ENCODE measurements around the gene PLEKHS1.
"Not testable (repeated sequence)": the region's sequence is repeated elsewhere in the genome, so short reads cannot be mapped to it uniquely, and the experiment has no call there.

The PLEKHS1 gene

GRCh38 chr10:113742466-113742865 is 9.0 kb upstream of the PLEKHS1 start:
- no peak for DNase-seq

GRCh38 chr10:113743594-113743993 is 7.9 kb upstream of the PLEKHS1 start:
- no peak for DNase-seq

GRCh38 chr10:113745374-113745773 is 6.1 kb upstream of the PLEKHS1 start:
- DNase-seq, result no peak

GRCh38 chr10:113746217-113746957 is 5.1 kb upstream of the PLEKHS1 start:
- no peak for DNase-seq

- no peak for DNase-seq
Observed at GRCh38 chr10:113752553-113752952, 1.1 kb downstream of the PLEKHS1 start.

GRCh38 chr10:113753020-113753692 is 1.7 kb downstream of the PLEKHS1 start:
- DNase-seq, result peak; percentile 68

- DNase-seq, result no peak
Observed at GRCh38 chr10:113754125-113754524, 2.6 kb downstream of the PLEKHS1 start.

GRCh38 chr10:113754768-113755167 is 3.3 kb downstream of the PLEKHS1 start:
- DNase-seq, result no peak

GRCh38 chr10:113756940-113757543 is 5.6 kb downstream of the PLEKHS1 start:
- no peak for DNase-seq

- no peak for DNase-seq
Observed at GRCh38 chr10:113762083-113762482, 10.6 kb downstream of the PLEKHS1 start.

- no peak for DNase-seq
Observed at GRCh38 chr10:113764582-113764981, 13.1 kb downstream of the PLEKHS1 start.

GRCh38 chr10:113765910-113766309 is 14.4 kb downstream of the PLEKHS1 start:
- DNase-seq, result peak; percentile 18

GRCh38 chr10:113767222-113767621 is 15.7 kb downstream of the PLEKHS1 start:
- no peak for DNase-seq

GRCh38 chr10:113770346-113770745 is 18.9 kb downstream of the PLEKHS1 start:
- no peak for DNase-seq

- not testable (repeated sequence) for DNase-seq
Observed at GRCh38 chr10:113771131-113771530, 19.6 kb downstream of the PLEKHS1 start.

- DNase-seq, result no peak
Observed at GRCh38 chr10:113775686-113776294, 24.3 kb downstream of the PLEKHS1 start.

GRCh38 chr10:113776553-113776952 is 25.1 kb downstream of the PLEKHS1 start:
- no peak for DNase-seq

GRCh38 chr10:113780681-113781250 is 29.3 kb downstream of the PLEKHS1 start:
- no peak for DNase-seq

GRCh38 chr10:113782367-113782766 is 30.9 kb downstream of the PLEKHS1 start:
- DNase-seq, result no peak

GRCh38 chr10:113782986-113783704 is 31.7 kb downstream of the PLEKHS1 start:
- no peak for DNase-seq

GRCh38 chr10:113788604-113789083 is 37.2 kb downstream of the PLEKHS1 start:
- peak; percentile 21 for DNase-seq

- DNase-seq, result no peak
Observed at GRCh38 chr10:113791691-113792090, 40.2 kb downstream of the PLEKHS1 start.
